ENCODE data around the gene CPB1.

CPB1 gene

GRCh38 chr3:148878095-148878494 is 50.5 kb downstream of the CPB1 start:
- Histone ChIP-seq H3K36me3 (ENCODE audit: insufficient read depth, low read length) (no peaks in the 10 kb centered on the region), H3K27me3 (ENCODE audit: insufficient read depth, low read length) (no peaks in the 10 kb centered on the region), H2AFZ (ENCODE audit: low read depth, low read length) (no peak overlapping the region), H3K4me3 (ENCODE audit: low read length) (no peak overlapping the region), H3K9me3 (ENCODE audit: low read length) (no peaks in the 10 kb centered on the region), H3K4me1 (ENCODE audit: insufficient read depth, low read length) (no peaks in the 10 kb centered on the region)

- no peaks in the 10 kb centered on the region for H3K9me3 ChIP-seq (ENCODE audit: low read length)
- no peak overlapping the region for H3K4me3 ChIP-seq (ENCODE audit: low read length)
- H3K4me1 ChIP-seq (ENCODE audit: insufficient read depth, low read length) = no peaks in the 10 kb centered on the region
- no peak overlapping the region for H2AFZ ChIP-seq (ENCODE audit: low read depth, low read length)
- H3K27me3 ChIP-seq (ENCODE audit: insufficient read depth, low read length) = no peaks in the 10 kb centered on the region
- H3K36me3 ChIP-seq (ENCODE audit: insufficient read depth, low read length) = no peaks in the 10 kb centered on the region
Measured at GRCh38 chr3:148879256-148879655, 51.6 kb downstream of the CPB1 start.

- no peak overlapping the region for H2AFZ ChIP-seq (ENCODE audit: low read depth, low read length)
- no peak overlapping the region for H3K4me3 ChIP-seq (ENCODE audit: low read length)
- no peaks in the 10 kb centered on the region for H3K36me3 ChIP-seq (ENCODE audit: insufficient read depth, low read length)
- H3K9me3 ChIP-seq (ENCODE audit: low read length) = no peaks in the 10 kb centered on the region
- H3K27me3 ChIP-seq (ENCODE audit: insufficient read depth, low read length) = no peaks in the 10 kb centered on the region
- H3K4me1 ChIP-seq (ENCODE audit: insufficient read depth, low read length) = no peaks in the 10 kb centered on the region
Measured at GRCh38 chr3:148880681-148881080, 53.1 kb downstream of the CPB1 start.

- Histone ChIP-seq H3K4me3 (ENCODE audit: low read length) (no peak overlapping the region), H3K27me3 (ENCODE audit: insufficient read depth, low read length) (no peaks in the 10 kb centered on the region), H2AFZ (ENCODE audit: low read depth, low read length) (no peak overlapping the region)
Measured at GRCh38 chr3:148881286-148881685, 53.7 kb downstream of the CPB1 start.

GRCh38 chr3:148882288-148882687 is 54.7 kb downstream of the CPB1 start:
- H3K9me3 ChIP-seq (ENCODE audit: low read length) = no peaks in the 10 kb centered on the region
- no peaks in the 10 kb centered on the region for H3K4me1 ChIP-seq (ENCODE audit: insufficient read depth, low read length)
- H3K27me3 ChIP-seq (ENCODE audit: insufficient read depth, low read length) = no peaks in the 10 kb centered on the region

More at GRCh38 chr3:148881286-148881685, 53.7 kb downstream of the CPB1 start:
- Histone ChIP-seq H3K9me3 (ENCODE audit: low read length) (no peaks in the 10 kb centered on the region), H3K36me3 (ENCODE audit: insufficient read depth, low read length) (no peaks in the 10 kb centered on the region), H3K4me1 (ENCODE audit: insufficient read depth, low read length) (no peaks in the 10 kb centered on the region)

GRCh38 chr3:148883163-148883562 is 55.6 kb downstream of the CPB1 start:
- H3K36me3 ChIP-seq (ENCODE audit: insufficient read depth, low read length) = no peaks in the 10 kb centered on the region
- no peak overlapping the region for H3K4me3 ChIP-seq (ENCODE audit: low read length)
- no peak overlapping the region for H2AFZ ChIP-seq (ENCODE audit: low read depth, low read length)
- no peaks in the 10 kb centered on the region for H3K4me1 ChIP-seq (ENCODE audit: insufficient read depth, low read length)
- H3K9me3 ChIP-seq (ENCODE audit: low read length) = no peaks in the 10 kb centered on the region
- H3K27me3 ChIP-seq (ENCODE audit: insufficient read depth, low read length) = no peaks in the 10 kb centered on the region

More at GRCh38 chr3:148882288-148882687, 54.7 kb downstream of the CPB1 start:
- H3K4me3 ChIP-seq (ENCODE audit: low read length) = no peak overlapping the region
- no peak overlapping the region for H2AFZ ChIP-seq (ENCODE audit: low read depth, low read length)
- no peaks in the 10 kb centered on the region for H3K36me3 ChIP-seq (ENCODE audit: insufficient read depth, low read length)

- Histone ChIP-seq H3K27me3 (ENCODE audit: insufficient read depth, low read length) (no peaks in the 10 kb centered on the region), H3K4me3 (ENCODE audit: low read length) (no peak overlapping the region), H3K9me3 (ENCODE audit: low read length) (no peaks in the 10 kb centered on the region), H2AFZ (ENCODE audit: low read depth, low read length) (no peak overlapping the region), H3K36me3 (ENCODE audit: insufficient read depth, low read length) (no peaks in the 10 kb centered on the region), H3K4me1 (ENCODE audit: insufficient read depth, low read length) (no peaks in the 10 kb centered on the region)
Measured at GRCh38 chr3:148884261-148884660, 56.6 kb downstream of the CPB1 start.

GRCh38 chr3:148889828-148890227 is 62.2 kb downstream of the CPB1 start:
- Histone ChIP-seq H3K9me3 (ENCODE audit: low read length) (no peaks in the 10 kb centered on the region), H3K27me3 (ENCODE audit: insufficient read depth, low read length) (no peaks in the 10 kb centered on the region), H3K4me3 (ENCODE audit: low read length) (no peak overlapping the region), H3K4me1 (ENCODE audit: insufficient read depth, low read length) (no peaks in the 10 kb centered on the region), H3K36me3 (ENCODE audit: insufficient read depth, low read length) (no peaks in the 10 kb centered on the region), H2AFZ (ENCODE audit: low read depth, low read length) (no peak overlapping the region)

GRCh38 chr3:148896062-148896461 is 68.5 kb downstream of the CPB1 start:
- no peaks in the 10 kb centered on the region for H3K9me3 ChIP-seq (ENCODE audit: low read length)
- H3K36me3 ChIP-seq (ENCODE audit: insufficient read depth, low read length) = no peaks in the 10 kb centered on the region
- H3K4me1 ChIP-seq (ENCODE audit: insufficient read depth, low read length) = no peaks in the 10 kb centered on the region
- H3K4me3 ChIP-seq (ENCODE audit: low read length) = no peak overlapping the region
- H2AFZ ChIP-seq (ENCODE audit: low read depth, low read length) = no peak overlapping the region
- H3K27me3 ChIP-seq (ENCODE audit: insufficient read depth, low read length) = no peaks in the 10 kb centered on the region

GRCh38 chr3:148901987-148902791 is 74.6 kb downstream of the CPB1 start:
- H3K36me3 ChIP-seq (ENCODE audit: insufficient read depth, low read length) = no peaks in the 10 kb centered on the region
- no peak overlapping the region for H2AFZ ChIP-seq (ENCODE audit: low read depth, low read length)
- H3K4me1 ChIP-seq (ENCODE audit: insufficient read depth, low read length) = peaks cover 3% of the 10 kb centered on the region
- H3K4me3 ChIP-seq (ENCODE audit: low read length) = no peak overlapping the region
- no peaks in the 10 kb centered on the region for H3K9me3 ChIP-seq (ENCODE audit: low read length)
- no peaks in the 10 kb centered on the region for H3K27me3 ChIP-seq (ENCODE audit: insufficient read depth, low read length)

- Histone ChIP-seq H2AFZ (ENCODE audit: low read depth, low read length) (no peak overlapping the region), H3K4me1 (ENCODE audit: insufficient read depth, low read length) (peaks cover 3% of the 10 kb centered on the region)
Measured at GRCh38 chr3:148903022-148903442, 75.4 kb downstream of the CPB1 start.

GRCh38 chr3:148903941-148904340 is 76.3 kb downstream of the CPB1 start:
- no peaks in the 10 kb centered on the region for H3K9me3 ChIP-seq (ENCODE audit: low read length)
- no peak overlapping the region for H3K4me3 ChIP-seq (ENCODE audit: low read length)
- peaks cover 3% of the 10 kb centered on the region for H3K4me1 ChIP-seq (ENCODE audit: insufficient read depth, low read length)
- H3K36me3 ChIP-seq (ENCODE audit: insufficient read depth, low read length) = no peaks in the 10 kb centered on the region
- H2AFZ ChIP-seq (ENCODE audit: low read depth, low read length) = no peak overlapping the region
- H3K27me3 ChIP-seq (ENCODE audit: insufficient read depth, low read length) = no peaks in the 10 kb centered on the region

More at GRCh38 chr3:148903022-148903442, 75.4 kb downstream of the CPB1 start:
- Histone ChIP-seq H3K27me3 (ENCODE audit: insufficient read depth, low read length) (no peaks in the 10 kb centered on the region), H3K4me3 (ENCODE audit: low read length) (no peak overlapping the region), H3K36me3 (ENCODE audit: insufficient read depth, low read length) (no peaks in the 10 kb centered on the region), H3K9me3 (ENCODE audit: low read length) (no peaks in the 10 kb centered on the region)

GRCh38 chr3:148906667-148907066 is 79.1 kb downstream of the CPB1 start:
- no peaks in the 10 kb centered on the region for H3K27me3 ChIP-seq (ENCODE audit: insufficient read depth, low read length)
- no peak overlapping the region for H2AFZ ChIP-seq (ENCODE audit: low read depth, low read length)
- no peak overlapping the region for H3K4me3 ChIP-seq (ENCODE audit: low read length)
- peaks cover 3% of the 10 kb centered on the region for H3K4me1 ChIP-seq (ENCODE audit: insufficient read depth, low read length)
- H3K36me3 ChIP-seq (ENCODE audit: insufficient read depth, low read length) = no peaks in the 10 kb centered on the region
- no peaks in the 10 kb centered on the region for H3K9me3 ChIP-seq (ENCODE audit: low read length)

Measured in neuron (in vitro differentiated cells).